ENCODE measurements around the gene ALDOB. TPM values are rescaled to one million over a fixed set of nuclear protein-coding genes. Genes with fewer than 3 reads are reported as not detected.

ALDOB gene
- total RNA-seq, 2 experiments from 2014 or later, result not detected

DNA sequence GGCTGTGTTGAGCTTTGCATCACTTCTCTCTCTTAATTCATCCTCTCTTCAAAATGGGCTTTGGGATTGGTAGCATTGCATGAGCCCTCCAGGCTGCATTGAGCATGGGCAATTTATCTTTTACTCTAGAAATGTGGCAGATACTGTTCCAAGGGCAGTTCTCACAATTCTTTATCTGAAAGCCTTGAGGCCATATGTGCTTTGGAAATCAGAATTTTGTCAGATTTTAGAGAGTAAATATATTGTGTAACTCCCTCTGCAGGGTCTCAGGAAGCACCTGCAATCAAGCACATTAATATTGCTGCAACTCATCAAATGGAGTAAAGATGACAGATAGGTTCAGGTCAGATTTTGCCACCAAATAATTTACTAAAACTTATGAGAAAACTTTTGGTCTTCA lies 17.6 kb downstream of the ALDOB start:
- Mint-ChIP-seq H3K27me3 (no peaks in the 10 kb centered on the region), H3K27ac (no peak overlapping the region), H3K4me3 (no peak overlapping the region), H3K9me3 (peaks cover 41% of the 10 kb centered on the region), H3K36me3 (ENCODE audit: low read depth) (peaks cover 56% of the 10 kb centered on the region), H3K4me1 (ENCODE audit: low read depth) (no peaks in the 10 kb centered on the region)
- ChIA-PET CTCF (no interaction called here), POLR2A (no interaction called here)
- DNase-seq (no peak), ATAC-seq (ENCODE audit: poor library complexity) (no peak)
- Histone ChIP-seq H3K27me3 (ENCODE audit: control insufficient read depth in 1 of 2, insufficient read depth in 2 of 2, low read length in 2 of 2) (no peaks in the 10 kb centered on the region), H3K4me1 (ENCODE audit: insufficient read depth, low read length) (no peaks in the 10 kb centered on the region), H3K4me3 (ENCODE audit: low read length) (no peak overlapping the region), H3K36me3 (ENCODE audit: insufficient read depth, low read length) (no peaks in the 10 kb centered on the region), H3K9me3 (ENCODE audit: control insufficient read depth in 1 of 2, insufficient read depth in 1 of 2, low read length in 2 of 2) (peaks cover 3 to 48% of the 10 kb centered on the region in 2 experiments), H3K27ac (ENCODE audit: low read depth in 1 of 2, low read length in 2 of 2) (no peak overlapping the region)
- intact Hi-C loops (cut with DNase I, micrococcal nuclease), result no loop called here
- TF ChIP-seq, protein P1, sequence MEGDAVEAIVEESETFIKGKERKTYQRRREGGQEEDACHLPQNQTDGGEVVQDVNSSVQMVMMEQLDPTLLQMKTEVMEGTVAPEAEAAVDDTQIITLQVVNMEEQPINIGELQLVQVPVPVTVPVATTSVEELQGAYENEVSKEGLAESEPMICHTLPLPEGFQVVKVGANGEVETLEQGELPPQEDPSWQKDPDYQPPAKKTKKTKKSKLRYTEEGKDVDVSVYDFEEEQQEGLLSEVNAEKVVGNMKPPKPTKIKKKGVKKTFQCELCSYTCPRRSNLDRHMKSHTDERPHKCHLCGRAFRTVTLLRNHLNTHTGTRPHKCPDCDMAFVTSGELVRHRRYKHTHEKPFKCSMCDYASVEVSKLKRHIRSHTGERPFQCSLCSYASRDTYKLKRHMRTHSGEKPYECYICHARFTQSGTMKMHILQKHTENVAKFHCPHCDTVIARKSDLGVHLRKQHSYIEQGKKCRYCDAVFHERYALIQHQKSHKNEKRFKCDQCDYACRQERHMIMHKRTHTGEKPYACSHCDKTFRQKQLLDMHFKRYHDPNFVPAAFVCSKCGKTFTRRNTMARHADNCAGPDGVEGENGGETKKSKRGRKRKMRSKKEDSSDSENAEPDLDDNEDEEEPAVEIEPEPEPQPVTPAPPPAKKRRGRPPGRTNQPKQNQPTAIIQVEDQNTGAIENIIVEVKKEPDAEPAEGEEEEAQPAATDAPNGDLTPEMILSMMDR (IDR thresholded peaks at IDR 0.05), result no peak

DNA sequence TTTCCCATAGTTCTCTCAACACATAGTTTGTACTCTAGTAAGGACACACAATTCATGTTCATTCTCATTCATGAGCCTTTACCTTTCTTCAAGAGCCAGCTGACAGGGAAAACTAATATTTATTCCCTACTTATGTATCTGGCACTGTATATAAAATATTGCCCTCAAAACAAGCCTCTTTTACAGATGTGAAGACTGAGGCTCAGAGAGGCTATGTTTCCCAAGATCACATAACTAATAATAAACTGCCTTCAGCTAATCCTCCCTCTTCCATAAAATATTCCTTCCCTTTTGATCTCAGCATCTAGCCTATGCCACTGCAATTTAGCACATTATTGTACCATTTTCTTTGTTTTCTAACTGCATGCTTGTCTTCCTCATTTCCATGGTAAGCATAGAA lies 18.2 kb downstream of the ALDOB start:
- H3K27me3 Mint-ChIP-seq, result no peaks in the 10 kb centered on the region

GRCh38 chr9:101415578-101415977 lies 20.0 kb downstream of the ALDOB start:
- TF ChIP-seq, protein P1 (IDR thresholded peaks at IDR 0.05), result no peak
- H3K4me3 Mint-ChIP-seq, result no peak overlapping the region
- Histone ChIP-seq H3K36me3 (ENCODE audit: insufficient read depth, low read length) (no peaks in the 10 kb centered on the region), H3K27ac (ENCODE audit: low read depth in 1 of 2, low read length in 2 of 2) (no peak overlapping the region), H3K4me1 (ENCODE audit: insufficient read depth, low read length) (no peaks in the 10 kb centered on the region), H3K4me3 (ENCODE audit: low read length) (no peak overlapping the region), H3K27me3 (ENCODE audit: control insufficient read depth in 1 of 2, insufficient read depth in 2 of 2, low read length in 2 of 2) (no peaks in the 10 kb centered on the region), H3K9me3 (ENCODE audit: control insufficient read depth in 1 of 2, insufficient read depth in 1 of 2, low read length in 2 of 2) (peaks cover 7 to 65% of the 10 kb centered on the region in 2 experiments)
- peaks cover 41% of the 10 kb centered on the region for H3K9me3 Mint-ChIP-seq
- intact Hi-C loops (cut with DNase I, micrococcal nuclease), result no loop called here
- no peak overlapping the region for H3K27ac Mint-ChIP-seq
- H3K4me1 Mint-ChIP-seq (ENCODE audit: low read depth), result no peaks in the 10 kb centered on the region
- CTCF ChIA-PET, result no interaction called here
- no peaks in the 10 kb centered on the region for H3K27me3 Mint-ChIP-seq
- DNase-seq, result no peak
- H3K36me3 Mint-ChIP-seq (ENCODE audit: low read depth), result peaks cover 76% of the 10 kb centered on the region
- POLR2A ChIA-PET, result no interaction called here
- no peak for ATAC-seq (ENCODE audit: poor library complexity)

More for the DNA sequence above, 18.2 kb downstream of the ALDOB start:
- CTCF ChIA-PET, result no interaction called here
- Histone ChIP-seq H3K4me3 (ENCODE audit: low read length) (no peak overlapping the region), H3K27me3 (ENCODE audit: control insufficient read depth in 1 of 2, insufficient read depth in 2 of 2, low read length in 2 of 2) (no peaks in the 10 kb centered on the region), H3K27ac (ENCODE audit: low read depth in 1 of 2, low read length in 2 of 2) (no peak overlapping the region), H3K4me1 (ENCODE audit: insufficient read depth, low read length) (no peaks in the 10 kb centered on the region), H3K36me3 (ENCODE audit: insufficient read depth, low read length) (no peaks in the 10 kb centered on the region), H3K9me3 (ENCODE audit: control insufficient read depth in 1 of 2, insufficient read depth in 1 of 2, low read length in 2 of 2) (peaks cover 6 to 53% of the 10 kb centered on the region in 2 experiments)
- Mint-ChIP-seq H3K4me3 (no peak overlapping the region), H3K9me3 (peaks cover 44% of the 10 kb centered on the region), H3K4me1 (ENCODE audit: low read depth) (no peaks in the 10 kb centered on the region), H3K27ac (no peak overlapping the region), H3K36me3 (ENCODE audit: low read depth) (peaks cover 62% of the 10 kb centered on the region)
- POLR2A ChIA-PET, result no interaction called here
- no peak for DNase-seq
- intact Hi-C loops (cut with DNase I, micrococcal nuclease), result no loop called here
- no peak for ATAC-seq (ENCODE audit: poor library complexity)
- TF ChIP-seq, protein P1 (IDR thresholded peaks at IDR 0.05), result no peak

Measured in CD4-positive, alpha-beta T cell (primary cell).